WERI-Rb-1 (cell line): ENCODE measurements around the gene PRKG2.
"Not testable (repeated sequence)": the region's sequence is repeated elsewhere in the genome, so short reads cannot be mapped to it uniquely, and the experiment has no call there.

ENCODE experiments used
- DNase-seq: peaks from one replicate; pipeline ENCODE4 v3.0.0-alpha.2; 2020
- H3K27ac ChIP-seq: fragments of 250-450 bp; sonication (Bioruptor Pico); 2 replicates; pipeline ENCODE4 v1.5.1; 2020; ENCODE audit warnings: mild to moderate bottlenecking, moderate library complexity
- H3K27me3 ChIP-seq: fragments of 250-450 bp; sonication (Bioruptor Pico); 2 replicates; pipeline ENCODE4 v1.5.1; 2021; ENCODE audit warnings: mild to moderate bottlenecking, low read depth, moderate library complexity; ENCODE audit not compliant: insufficient read depth, severe bottlenecking
- H3K36me3 ChIP-seq: fragments of 250-450 bp; sonication (Bioruptor Pico); 2 replicates; pipeline ENCODE4 v1.5.1; 2020; ENCODE audit warnings: mild to moderate bottlenecking, moderate library complexity
- H3K4me3 ChIP-seq: 2 replicates; pipeline ENCODE4 v1.5.1; 2011; ENCODE audit warnings: low read depth, mild to moderate bottlenecking, control low read depth, low read length
- H3K9me3 ChIP-seq: fragments of 250-450 bp; sonication (Bioruptor Pico); 2 replicates; pipeline ENCODE4 v1.5.1; 2021; ENCODE audit warnings: mild to moderate bottlenecking, moderate library complexity; ENCODE audit not compliant: severe bottlenecking
- CTCF ChIP-seq: IDR thresholded peaks from 2 replicates; pipeline ENCODE4 v1.5.1; 2011; ENCODE audit warnings: low read depth, mild to moderate bottlenecking, control low read depth, inconsistent platforms, low read length

Gene PRKG2

GRCh38 chr4:81235982-81236749, 21.1 kb upstream of the PRKG2 start:
- H3K27me3 ChIP-seq: no peaks in the 10 kb centered on the region
- DNase-seq: no peak
- peaks cover 4% of the 10 kb centered on the region for H3K9me3 ChIP-seq
- no peaks in the 10 kb centered on the region for H3K36me3 ChIP-seq
- H3K4me3 ChIP-seq: no peak overlapping the region
- TF ChIP-seq CTCF: no peak
- no peak overlapping the region for H3K27ac ChIP-seq

DNA sequence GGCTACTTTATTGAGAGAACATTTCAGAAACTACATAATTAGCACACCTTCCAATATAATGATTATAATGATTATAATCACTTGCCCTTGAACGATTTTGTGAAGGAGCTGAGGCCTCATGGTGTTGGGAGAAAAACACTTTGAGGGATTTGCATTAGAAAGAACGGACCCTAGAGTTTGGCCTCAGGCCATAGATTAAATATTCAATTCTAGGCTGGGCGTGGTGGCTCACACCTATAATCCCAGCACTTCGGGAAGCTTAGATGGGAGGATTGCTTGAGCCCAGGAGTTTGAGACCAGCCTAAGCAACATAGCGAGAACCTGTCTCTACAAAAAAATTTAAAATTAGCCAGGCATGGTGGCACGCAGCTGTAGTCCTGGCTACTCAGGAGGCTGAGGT, 12.9 kb upstream of the PRKG2 start:
- Histone ChIP-seq H3K36me3 (no peaks in the 10 kb centered on the region), H3K4me3 (no peak overlapping the region), H3K27ac (no peak overlapping the region), H3K9me3 (peaks cover 6% of the 10 kb centered on the region), H3K27me3 (no peaks in the 10 kb centered on the region)
- DNase-seq: no peak
- no peak for TF ChIP-seq CTCF

- H3K27ac ChIP-seq: no peak overlapping the region
- no peaks in the 10 kb centered on the region for H3K36me3 ChIP-seq
- H3K4me3 ChIP-seq: no peak overlapping the region
- DNase-seq: no peak
- H3K27me3 ChIP-seq: no peaks in the 10 kb centered on the region
- TF ChIP-seq CTCF: no peak
- H3K9me3 ChIP-seq: peaks cover 6% of the 10 kb centered on the region
Observed at GRCh38 chr4:81227138-81227537, 12.1 kb upstream of the PRKG2 start.

DNA sequence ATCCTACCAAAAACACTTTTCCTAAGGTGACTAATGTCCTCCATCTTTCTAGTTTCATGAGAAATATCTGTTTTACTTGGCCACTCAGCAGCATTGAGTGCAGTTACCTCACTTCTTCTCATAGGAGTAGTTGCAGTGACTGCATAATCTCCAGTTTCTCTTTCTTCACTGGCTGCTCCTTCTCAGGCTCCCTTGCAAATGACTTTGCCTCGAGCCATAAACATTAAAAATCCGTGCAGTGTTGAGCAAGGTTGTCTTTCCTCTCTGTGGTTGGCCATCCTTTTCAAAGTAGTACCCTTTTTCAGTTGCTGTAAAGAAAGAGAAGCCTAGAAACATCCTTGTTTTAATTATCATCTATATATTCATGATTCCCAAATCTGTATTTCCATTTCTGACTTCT, 10.2 kb upstream of the PRKG2 start:
- Histone ChIP-seq H3K27ac (no peak overlapping the region), H3K27me3 (no peaks in the 10 kb centered on the region), H3K9me3 (no peaks in the 10 kb centered on the region), H3K36me3 (no peaks in the 10 kb centered on the region), H3K4me3 (no peak overlapping the region)
- DNase-seq: no peak
- no peak for TF ChIP-seq CTCF

- H3K27ac ChIP-seq, DNase-seq, H3K36me3 ChIP-seq, H3K9me3 ChIP-seq, H3K4me3 ChIP-seq, H3K27me3 ChIP-seq: not testable (repeated sequence)
Observed at GRCh38 chr4:81222082-81222472, 7.1 kb upstream of the PRKG2 start.

DNA sequence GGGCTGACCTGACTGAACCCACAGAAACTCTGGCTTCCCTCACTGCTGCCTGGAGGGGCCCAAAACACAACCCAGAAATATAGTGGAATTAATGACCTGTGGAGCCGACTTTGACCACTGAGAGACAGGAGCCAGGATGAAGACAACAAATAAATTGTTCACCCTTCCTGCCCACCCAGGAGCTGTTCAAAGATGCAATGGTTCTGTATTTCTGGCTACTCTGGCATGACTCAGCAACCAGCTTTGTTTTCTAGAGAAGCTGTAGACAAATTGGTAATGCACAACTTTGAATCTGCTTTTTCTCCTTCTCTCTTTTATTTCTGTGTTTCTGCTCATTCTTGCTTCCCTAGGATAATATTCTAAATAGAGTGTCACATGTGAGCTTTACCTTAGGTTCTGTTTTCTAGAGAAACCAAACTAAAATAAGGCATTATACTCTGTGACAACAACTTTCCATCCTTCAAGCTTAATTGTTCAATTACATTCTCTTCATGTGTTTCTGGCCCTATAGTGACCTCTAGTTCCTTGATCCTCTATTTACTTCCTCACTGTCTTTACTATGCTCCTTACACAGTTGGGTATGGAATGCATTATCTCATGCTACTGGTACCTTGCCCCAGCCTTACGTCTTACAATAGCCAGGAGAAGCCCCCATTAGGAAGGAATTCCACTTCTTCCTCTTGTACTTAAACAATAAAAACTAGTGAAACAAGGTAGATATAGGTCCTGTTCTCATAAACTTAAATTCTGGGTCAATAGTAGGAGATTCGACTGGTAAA, 6.5 kb upstream of the PRKG2 start:
- DNase-seq: no peak
- no peaks in the 10 kb centered on the region for H3K27me3 ChIP-seq
- no peaks in the 10 kb centered on the region for H3K9me3 ChIP-seq
- no peaks in the 10 kb centered on the region for H3K36me3 ChIP-seq
- H3K4me3 ChIP-seq: no peak overlapping the region
- TF ChIP-seq CTCF: no peak
- no peak overlapping the region for H3K27ac ChIP-seq
